OCI-M1 (cell line): ENCODE measurements around the gene CCL20.
A peak's percentile ranks its signal among the peaks of the same experiment; 100 is the strongest.

Experiments used
- DNase-seq: peaks from one replicate; lab custom pipeline; 2025; lab: John Stamatoyannopoulos, UW

CCL20 gene

GRCh38 chr2:227802882-227803281 is 10.8 kb upstream of the CCL20 start:
- no peak for DNase-seq

GRCh38 chr2:227804975-227805374 is 8.7 kb upstream of the CCL20 start:
- DNase-seq = no peak

GRCh38 chr2:227805578-227805977 is 8.1 kb upstream of the CCL20 start:
- peak; percentile 9 for DNase-seq

- no peak for DNase-seq
Measured at GRCh38 chr2:227808936-227809335, 4.7 kb upstream of the CCL20 start.

- no peak for DNase-seq
Measured at GRCh38 chr2:227812001-227812400, 1.6 kb upstream of the CCL20 start.

GRCh38 chr2:227813229-227813561 is 447 bp upstream of the CCL20 start:
- no peak for DNase-seq

- no peak for DNase-seq
Measured at GRCh38 chr2:227815066-227815465, 1.4 kb downstream of the CCL20 start.

- DNase-seq = no peak
Measured at GRCh38 chr2:227816507-227817294, 3.1 kb downstream of the CCL20 start.

GRCh38 chr2:227817336-227817735 is 3.7 kb downstream of the CCL20 start:
- DNase-seq = no peak

GRCh38 chr2:227817850-227818674 is 4.4 kb downstream of the CCL20 start:
- DNase-seq = peak; percentile 11

GRCh38 chr2:227818675-227819397 is 5.2 kb downstream of the CCL20 start:
- peak; percentile 54 for DNase-seq

GRCh38 chr2:227819398-227819697 is 5.7 kb downstream of the CCL20 start:
- DNase-seq = no peak

- DNase-seq = no peak
Measured at GRCh38 chr2:227821043-227821942, 7.7 kb downstream of the CCL20 start.

GRCh38 chr2:227822416-227823003 is 8.9 kb downstream of the CCL20 start:
- DNase-seq = no peak

- DNase-seq = no peak
Measured at GRCh38 chr2:227823922-227824321, 10.3 kb downstream of the CCL20 start.

GRCh38 chr2:227824711-227825110 is 11.1 kb downstream of the CCL20 start:
- DNase-seq = no peak

- no peak for DNase-seq
Measured at GRCh38 chr2:227826019-227826521, 12.4 kb downstream of the CCL20 start.

GRCh38 chr2:227826563-227826962 is 12.9 kb downstream of the CCL20 start:
- no peak for DNase-seq

- DNase-seq = no peak
Measured at GRCh38 chr2:227827143-227827542, 13.5 kb downstream of the CCL20 start.

GRCh38 chr2:227828477-227828912 is 14.9 kb downstream of the CCL20 start:
- DNase-seq = no peak

- no peak for DNase-seq
Measured at GRCh38 chr2:227829337-227829736, 15.7 kb downstream of the CCL20 start.
